T47D (cell line): ENCODE measurements around the gene VCX3B.
"Not testable (repeated sequence)": the region's sequence is repeated elsewhere in the genome, so short reads cannot be mapped to it uniquely, and the experiment has no call there.

ENCODE experiments used
- DNase-seq, 2 experiments: peaks; one replicate each; pipeline versions ENCODE4 v3.0.0 to v3.0.0-alpha.2; 2011 to 2012; ENCODE audit warnings: low read depth in 1 of 2, low spot score in 1 of 2
- JUND ChIP-seq: IDR thresholded peaks from 2 replicates; pipeline ENCODE4 v1.6.1; 2012; ENCODE audit warnings: low read depth
- in situ Hi-C: cut with HindIII; loops from 2 replicates; pipeline ENCODE4 v1.10.0; 2016; ENCODE audit warnings: low sequenced_read_pairs, low pct_unique_long_range_greater_than_20kb

The VCX3B gene

DNA sequence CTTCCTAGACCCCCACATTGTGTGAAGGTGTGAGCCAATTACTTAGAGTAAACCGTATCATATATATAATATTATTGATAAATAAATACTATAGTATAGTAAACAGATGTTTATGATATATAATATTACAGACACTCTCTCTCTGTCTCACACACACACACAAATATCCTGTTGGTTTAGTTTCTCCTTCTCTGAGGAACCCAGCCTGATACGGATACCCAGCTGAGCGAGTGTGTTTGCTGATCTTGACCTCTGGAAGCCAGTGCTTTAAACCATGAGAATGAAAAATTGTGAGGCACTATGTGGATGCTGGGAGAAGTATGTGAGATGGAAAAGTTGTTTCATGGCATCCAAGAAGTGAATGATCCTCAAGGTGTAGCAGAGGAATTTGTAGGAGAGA is at the start of gene VCX3B:
Gene VCX3B (plus strand): TSS at position 301 of the 400 bp plus-strand sequence. CDS start 621 bp downstream, outside the sequence.
- in situ Hi-C loops: not testable (repeated sequence)

DNA sequence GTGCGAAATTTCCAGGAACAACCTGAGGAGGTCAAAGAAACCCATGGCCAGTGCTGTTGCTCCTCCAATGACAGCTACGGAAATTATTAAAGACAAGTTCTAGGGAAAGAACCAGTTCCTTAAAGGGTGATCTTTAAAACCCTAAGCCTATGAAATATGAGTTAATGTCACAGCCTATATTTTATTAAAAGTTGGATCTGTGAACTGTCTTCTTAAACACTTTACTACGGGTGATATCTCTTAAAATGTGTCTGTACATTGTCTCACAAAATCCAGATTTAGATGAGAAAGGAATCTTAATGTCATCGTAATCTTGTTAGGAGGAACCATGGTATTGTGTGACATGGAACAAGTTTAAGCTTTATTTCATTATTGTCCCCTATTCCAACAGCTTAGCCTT is 46.3 kb upstream of the VCX3B start:
- TF ChIP-seq JUND: no peak
- no peak for DNase-seq
- in situ Hi-C loops: no loop called here

More for the DNA sequence above, at the start of gene VCX3B:
- DNase-seq: not testable (repeated sequence)

DNA sequence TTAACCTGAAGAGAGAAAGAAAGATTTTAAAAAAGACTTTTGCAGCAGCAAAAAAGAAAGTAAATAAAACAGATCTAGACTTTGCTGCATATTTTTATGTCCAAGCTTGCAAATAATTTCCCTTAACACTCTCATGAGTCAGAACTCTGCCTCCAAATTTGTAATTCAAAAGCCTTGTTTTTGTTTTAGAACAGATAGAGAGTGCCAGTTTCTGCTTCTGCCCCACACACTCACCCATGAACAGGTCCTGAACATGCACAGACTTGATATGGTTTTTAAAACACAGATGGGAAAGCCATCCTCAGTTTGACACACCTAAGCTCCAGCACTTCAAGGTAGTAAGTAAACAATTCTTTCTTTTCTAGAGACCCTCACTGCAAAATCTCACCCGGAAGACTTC is 39.7 kb upstream of the VCX3B start:
- no peak for TF ChIP-seq JUND
- in situ Hi-C loops: no loop called here
- DNase-seq: no peak

DNA sequence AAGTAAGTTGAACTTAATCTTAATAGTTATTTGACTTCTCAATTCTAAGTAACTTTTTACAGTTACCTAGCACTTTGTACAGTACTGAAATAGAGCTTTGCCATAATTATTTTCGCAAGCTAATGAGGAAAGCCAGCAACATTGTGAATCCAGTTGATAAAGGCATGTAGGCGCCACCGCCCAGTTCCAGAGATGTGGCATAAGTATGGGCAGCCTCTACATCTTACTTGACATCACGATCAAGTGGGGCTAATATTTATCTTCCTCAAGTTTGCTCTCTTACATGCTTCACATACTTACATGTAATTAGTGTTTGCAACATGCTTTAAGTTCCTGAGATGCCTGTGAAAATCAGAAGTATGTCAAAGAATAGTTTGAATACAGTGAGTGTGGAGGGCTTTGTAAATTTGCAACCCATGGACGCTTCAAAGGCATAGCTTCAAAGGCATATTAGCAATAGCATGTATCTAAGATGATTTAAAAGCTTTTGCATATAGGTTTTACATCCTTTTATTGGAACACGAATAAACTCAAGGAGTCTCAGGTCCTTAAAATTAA is 34.9 kb upstream of the VCX3B start:
- DNase-seq: no peak
- in situ Hi-C loops: no loop called here
- TF ChIP-seq JUND: no peak

DNA sequence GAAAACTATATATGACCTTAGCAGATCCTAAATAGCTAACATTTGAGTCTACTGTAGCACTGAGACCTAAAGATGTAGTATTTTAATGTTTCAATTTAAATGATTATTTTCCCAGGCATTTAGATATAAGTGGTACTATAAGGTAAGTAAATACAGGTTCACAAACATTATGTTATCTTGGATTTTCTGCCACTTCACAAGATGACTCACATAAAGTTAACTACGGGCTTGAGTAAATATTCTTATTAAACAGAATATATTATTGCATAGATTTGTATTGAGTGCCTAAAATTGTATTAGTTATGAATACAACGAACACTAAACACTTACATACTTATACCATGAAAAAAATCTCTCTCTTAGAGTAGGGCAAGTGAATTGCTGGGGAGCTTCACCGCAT is 34.2 kb upstream of the VCX3B start:
- no peak for DNase-seq
- in situ Hi-C loops: no loop called here
- TF ChIP-seq JUND: no peak

DNA sequence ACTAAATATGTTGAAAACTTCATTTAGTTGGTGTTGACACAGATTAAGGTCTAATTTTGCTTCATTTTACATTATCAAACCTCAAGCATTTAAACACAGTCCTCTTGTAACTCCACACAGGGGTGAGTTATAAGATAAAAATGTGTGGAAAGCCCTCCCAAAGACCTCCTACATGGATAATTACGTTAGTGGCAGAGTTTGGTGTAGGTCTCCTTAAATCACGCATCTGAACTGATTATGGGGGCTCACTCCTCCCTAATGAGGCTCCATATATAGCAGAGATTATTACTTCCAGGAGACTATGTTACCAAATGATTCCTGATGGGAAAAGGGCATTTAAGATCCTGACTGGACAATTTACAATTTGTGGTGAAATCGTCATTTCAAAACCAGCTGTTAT is 32.2 kb upstream of the VCX3B start:
- in situ Hi-C loops: no loop called here
- TF ChIP-seq JUND: no peak
- DNase-seq: no peak

DNA sequence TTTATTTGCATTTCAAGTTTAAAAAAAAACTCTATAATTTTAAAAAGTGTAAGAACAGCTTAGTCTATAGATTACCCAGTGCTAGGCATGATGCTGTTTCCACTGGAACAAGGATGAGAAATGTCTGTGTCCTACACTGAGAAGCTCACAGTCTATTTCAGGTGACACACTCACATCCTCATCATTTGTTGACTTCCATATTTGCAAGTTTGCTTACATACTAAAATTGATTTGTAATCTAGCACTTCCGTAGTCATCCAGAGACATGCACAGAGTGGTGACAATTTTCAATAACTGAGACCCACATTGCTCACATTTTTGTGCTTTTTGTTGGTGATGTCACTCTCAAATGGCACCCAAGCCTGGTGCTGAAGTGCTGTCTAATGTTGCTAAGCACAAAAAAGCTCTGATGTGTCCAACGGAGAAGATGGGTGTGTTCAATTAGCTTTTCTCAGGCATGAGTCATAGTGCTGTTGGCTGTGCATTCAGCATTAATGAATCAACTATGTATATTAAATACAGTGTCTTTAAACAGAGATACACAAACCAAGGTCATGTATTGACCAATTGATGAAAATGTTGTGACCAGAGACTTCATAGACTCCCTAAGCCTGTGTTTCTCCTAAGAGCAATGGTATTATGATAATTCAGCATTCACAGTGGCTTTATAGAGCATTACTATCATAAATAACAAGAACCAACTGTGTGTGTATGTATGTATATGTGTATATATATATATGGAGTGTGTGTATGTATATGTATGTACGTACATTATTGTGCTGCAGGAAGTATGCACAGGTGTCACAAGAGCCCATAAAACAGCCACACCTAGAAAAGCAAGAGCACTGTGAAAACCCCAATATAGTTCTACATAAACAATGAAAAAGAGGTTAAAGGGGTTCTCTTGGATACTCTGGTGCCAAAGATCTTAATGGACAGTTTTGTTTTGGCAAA is 31.2 kb upstream of the VCX3B start:
- in situ Hi-C loops: no loop called here
- no peak for TF ChIP-seq JUND
- no peak for DNase-seq

DNA sequence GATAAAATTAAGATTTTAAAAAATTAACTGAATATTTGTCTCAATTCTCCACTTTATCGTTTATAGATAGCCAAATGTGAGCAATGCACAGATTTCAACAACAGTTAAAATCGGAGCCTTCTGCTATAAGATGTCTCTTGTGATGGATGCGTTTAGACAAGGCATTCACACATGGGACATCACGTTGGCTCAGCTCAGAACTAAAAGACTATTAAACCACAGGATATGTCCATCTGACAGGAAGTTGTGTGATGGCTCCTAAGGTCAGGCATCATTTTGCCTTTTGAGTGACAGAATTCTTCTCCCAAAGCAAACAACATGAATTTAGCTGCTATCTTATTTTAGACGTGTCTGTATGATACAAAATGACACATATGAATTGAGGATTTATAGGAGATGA is 17.3 kb upstream of the VCX3B start:
- no peak for TF ChIP-seq JUND
- in situ Hi-C loops: no loop called here
- no peak for DNase-seq

DNA sequence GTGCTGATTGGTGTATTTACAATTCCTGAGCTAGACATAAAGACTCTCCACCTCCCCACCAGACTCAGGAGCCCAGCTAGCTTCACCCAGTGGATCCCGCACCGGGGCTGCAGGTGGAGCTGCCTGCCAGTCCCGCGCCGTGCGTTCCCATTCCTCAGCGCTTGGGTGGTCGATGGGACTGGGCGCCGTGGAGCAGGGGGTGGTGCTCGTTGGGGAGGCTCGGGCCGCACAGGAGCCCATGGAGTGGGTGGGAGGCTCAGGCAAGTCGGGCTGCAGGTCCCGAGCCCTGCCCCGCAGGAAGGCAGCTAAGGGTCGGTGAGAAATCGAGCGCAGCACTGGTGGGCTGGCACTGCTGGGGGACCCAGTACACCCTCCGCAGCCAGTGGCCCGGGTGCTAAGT is 12.3 kb upstream of the VCX3B start:
- in situ Hi-C loops: not testable (repeated sequence)

DNA sequence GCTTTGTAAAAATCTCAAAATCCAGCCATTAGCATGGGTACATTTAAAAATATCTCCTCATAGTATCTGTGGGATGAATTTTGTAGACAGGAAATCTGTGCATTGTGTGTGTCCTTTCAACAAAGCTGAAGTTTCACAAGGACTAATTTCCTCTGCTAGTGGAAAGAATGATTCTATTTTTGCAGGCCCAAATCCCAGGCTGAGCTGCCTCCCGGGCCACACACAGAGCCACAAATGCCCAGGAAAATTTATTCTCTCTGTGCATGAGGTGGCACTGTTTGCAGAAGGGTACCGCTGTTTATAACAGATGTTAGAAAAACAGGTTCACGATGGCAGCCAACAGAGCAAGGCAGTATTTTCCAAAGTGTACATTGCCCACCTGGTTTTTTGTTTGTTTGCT is 11.0 kb upstream of the VCX3B start:
- DNase-seq: no peak
- in situ Hi-C loops: no loop called here
- no peak for TF ChIP-seq JUND

More for the DNA sequence above, 12.3 kb upstream of the VCX3B start:
- not testable (repeated sequence) for DNase-seq

DNA sequence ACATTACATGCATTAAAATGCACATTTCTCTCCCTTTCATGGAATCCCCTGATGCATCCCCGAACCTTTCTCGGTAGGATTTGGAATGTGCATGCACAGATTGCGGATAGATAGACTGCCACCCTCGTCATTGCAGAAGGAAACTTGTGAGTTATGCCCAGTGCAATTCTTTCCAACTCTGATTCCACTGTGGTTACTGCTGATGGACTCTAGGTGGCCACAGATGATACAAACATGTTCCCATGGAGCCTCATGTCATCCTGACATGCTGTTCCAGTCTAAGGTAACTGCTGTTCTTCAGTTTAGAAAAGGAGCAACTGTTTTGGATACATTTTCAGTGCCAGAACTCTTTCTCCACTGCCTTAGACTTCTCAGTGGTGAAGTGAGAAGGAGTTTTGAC is 9.1 kb upstream of the VCX3B start:
- no peak for TF ChIP-seq JUND
- DNase-seq: peak; percentile 5 to 14
- in situ Hi-C loops: no loop called here

DNA sequence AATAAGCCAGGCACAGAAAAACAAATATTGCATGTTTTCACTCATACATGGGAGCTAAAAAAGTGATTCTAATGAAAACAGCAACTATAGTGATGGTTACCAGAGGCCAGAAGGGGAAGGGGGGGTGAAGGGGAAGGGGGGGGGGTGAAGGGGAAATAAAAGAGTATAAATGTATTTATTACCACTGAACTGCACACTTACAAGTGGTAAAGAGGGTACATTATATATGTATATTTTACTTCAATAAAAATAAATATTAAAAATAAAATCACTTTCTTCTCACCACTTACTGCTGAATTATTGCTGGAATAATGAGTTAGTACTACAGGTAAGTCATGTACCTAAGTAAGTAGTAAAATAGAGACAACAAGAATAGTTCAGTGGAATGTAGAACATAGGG is 2.1 kb upstream of the VCX3B start:
- in situ Hi-C loops: no loop called here
- DNase-seq: no peak
- no peak for TF ChIP-seq JUND

DNA sequence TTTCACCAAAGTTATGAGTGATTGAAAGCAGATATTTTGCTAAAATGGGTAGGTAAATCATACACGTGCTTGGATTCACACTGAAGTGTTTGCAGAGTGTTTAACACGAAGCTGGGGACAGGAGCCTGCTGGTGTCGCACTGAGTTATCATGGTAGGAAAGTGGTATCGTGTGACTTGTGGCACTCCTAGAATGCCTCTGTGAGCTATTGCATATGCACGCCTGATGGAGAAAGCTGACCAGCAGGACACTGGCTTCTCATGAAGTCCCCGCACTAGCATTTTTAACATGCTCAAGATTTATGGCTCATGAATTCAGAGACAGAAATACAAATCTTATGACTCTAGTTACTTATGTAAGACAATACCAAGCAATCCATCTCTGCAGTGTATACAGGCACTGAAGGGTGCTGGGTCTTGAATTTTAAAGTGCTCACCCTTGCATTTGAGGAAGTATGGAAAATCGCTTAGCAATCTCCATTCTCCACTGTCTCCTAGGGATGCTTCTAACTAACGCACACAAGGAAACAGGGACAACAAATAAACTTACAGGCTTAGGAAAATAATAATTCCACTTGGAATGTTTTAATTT is 19.8 kb downstream of the VCX3B start:
- TF ChIP-seq JUND: no peak
- in situ Hi-C loops: no loop called here
- DNase-seq: no peak

DNA sequence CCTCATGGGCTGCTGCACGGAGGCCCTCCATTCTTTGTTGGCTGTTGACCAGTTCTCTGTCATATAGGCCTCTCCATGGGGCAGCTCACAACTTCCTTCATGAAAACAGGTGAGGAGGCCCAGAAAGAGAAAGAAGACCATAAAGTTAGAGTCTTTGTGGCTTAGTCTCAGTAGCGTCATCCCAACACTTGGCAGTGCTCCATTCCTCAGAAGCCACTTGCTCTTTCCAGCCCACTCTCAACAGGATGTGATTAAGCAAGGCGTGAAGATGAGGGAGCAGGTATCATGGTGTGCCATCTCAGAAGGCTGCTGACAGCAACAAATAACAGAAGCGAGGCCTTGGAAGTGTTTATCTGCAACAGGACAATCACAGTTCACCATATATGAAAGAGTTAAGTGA is 30.4 kb downstream of the VCX3B start:
- in situ Hi-C loops, DNase-seq: not testable (repeated sequence)
